GF-D8 (cell line): ENCODE results near the gene RECK.
"Not testable (repeated sequence)": the region's sequence is repeated elsewhere in the genome, so short reads cannot be mapped to it uniquely, and the experiment has no call there.

Source experiments
- DNase-seq: peaks from one replicate; lab custom pipeline; 2025; lab: John Stamatoyannopoulos, UW

Gene RECK

GRCh38 chr9:36116593-36116992 is 79.9 kb downstream of the RECK start:
- no peak for DNase-seq

GRCh38 chr9:36118201-36118600 is 81.5 kb downstream of the RECK start:
- DNase-seq, result no peak

GRCh38 chr9:36118706-36119105 is 82.0 kb downstream of the RECK start:
- no peak for DNase-seq

DNA sequence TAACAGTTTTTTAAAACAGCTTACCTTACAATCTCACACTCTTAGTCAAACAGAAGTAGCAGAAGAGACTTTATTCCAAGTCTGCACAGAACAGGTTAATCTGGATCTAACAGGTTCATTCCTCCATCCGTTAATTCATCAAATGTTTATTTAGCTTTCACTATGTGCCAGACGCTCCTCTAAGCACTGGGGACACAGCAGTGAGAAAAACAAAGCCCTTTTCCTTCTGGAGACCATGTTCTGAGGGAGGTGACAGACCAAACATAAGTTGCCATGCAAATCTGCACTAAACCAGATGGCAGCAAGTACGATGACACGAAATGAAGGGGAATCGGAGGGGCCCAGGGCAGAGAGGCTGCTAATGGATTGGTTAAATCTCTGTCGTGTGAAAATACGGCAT is 82.8 kb downstream of the RECK start:
- DNase-seq, result no peak

GRCh38 chr9:36120705-36121104 is 84.0 kb downstream of the RECK start:
- no peak for DNase-seq

GRCh38 chr9:36121971-36122370 is 85.3 kb downstream of the RECK start:
- no peak for DNase-seq

DNA sequence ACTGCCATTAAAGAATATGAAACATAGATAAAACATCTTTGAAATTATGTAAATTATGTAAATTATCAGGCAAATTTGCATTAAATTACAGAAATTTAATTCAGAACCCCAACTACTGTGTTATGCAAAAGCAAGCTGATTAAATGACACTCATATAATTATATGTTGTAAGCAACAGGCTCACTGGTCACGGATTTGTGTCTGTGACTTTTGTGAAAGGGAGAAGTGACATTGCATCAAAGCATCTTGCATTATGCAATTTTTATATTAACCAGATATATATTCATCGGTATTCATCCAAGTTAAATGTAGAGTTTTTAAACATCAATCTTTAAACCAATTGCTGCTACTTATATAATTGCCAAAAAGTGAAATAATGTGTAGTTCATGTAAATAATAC is 86.8 kb downstream of the RECK start:
- DNase-seq, result no peak

- DNase-seq, result no peak
These were observed 88.5 kb downstream of the RECK start for GRCh38 chr9:36125062-36125855.

DNA sequence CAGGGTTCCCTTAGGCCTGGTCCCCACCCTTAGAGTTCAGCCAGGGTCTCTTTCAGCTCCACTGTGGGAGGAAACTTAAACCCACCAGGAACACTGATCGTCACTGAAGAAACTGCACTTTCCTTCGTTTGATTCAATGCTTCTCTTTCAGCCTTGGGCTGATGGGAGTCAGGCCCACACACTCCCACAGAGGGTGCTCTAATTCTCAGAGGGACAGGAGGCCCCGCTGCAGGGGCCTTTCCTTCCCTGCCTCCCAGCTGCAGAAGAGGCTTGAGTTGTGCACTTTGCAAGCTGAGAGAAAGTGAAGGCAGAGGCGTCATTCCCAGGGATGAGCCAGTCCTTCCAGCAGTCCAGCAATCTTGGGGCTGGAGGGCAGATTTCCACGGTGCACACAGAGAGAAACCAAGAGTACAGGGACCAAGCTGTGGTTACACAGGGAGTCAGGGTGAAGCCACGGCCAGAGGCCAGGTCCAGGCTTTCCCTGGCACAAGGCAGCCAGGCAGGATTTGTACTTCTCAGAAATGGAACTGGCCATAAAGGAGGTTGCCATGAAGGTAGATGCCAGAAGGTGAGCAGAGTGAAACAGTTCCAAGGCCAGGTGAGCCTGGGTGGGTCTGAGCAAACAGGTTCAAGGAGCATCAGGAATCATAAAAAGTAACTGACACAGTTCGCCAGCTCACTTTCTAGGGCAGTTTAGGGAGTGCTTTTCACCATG is 89.5 kb downstream of the RECK start:
- no peak for DNase-seq

DNA sequence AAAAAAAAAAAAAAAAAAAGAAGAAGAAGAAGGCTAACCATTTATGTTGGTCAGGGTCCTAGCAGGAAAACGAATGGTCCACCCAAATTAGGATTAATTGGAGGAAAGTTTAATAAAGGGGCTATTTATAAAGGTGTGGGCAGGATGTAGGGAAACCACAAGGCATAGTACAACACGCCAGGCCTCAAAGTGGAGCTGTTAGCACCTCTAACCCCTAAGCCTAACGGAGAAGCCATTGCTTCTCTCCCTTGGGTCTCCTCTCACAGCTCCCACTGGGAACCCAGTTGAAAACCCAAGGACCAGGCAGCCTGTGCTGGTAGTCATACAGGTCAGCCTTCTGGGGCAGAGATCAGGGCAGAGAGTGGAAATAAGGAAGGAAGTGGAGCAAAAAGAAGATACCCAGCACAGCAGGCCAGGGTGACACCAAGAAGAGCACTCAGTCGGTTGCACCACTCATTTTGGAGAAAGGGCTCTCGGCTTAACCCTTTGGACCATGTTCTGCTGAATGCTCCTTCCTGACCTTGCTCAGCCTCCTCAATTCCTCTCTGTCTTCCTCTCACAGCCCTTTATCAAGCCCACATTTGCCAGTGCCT is 91.0 kb downstream of the RECK start:
- DNase-seq, result peak; percentile 92

GRCh38 chr9:36128349-36128748 is 91.6 kb downstream of the RECK start:
- peak; percentile 77 for DNase-seq

DNA sequence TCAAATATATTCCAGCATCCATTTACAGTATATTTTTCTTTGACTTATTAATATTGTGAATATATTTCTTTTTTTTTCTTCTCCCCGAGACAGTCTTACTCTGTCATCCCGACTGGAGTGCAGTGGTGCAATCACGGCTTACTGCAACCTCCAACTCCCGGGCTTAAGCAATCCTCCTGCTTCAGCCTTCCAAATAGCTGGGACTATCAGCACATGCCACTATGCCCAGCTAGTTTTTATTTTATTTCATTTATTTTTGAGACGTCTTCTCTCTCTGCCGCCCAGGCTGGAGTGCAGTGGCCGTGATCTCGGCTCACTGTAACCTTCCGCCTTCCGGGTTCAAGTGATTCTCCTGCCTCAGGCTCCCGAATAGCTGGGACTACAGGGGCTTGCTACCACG is 92.4 kb downstream of the RECK start:
- peak; percentile 34 for DNase-seq

GRCh38 chr9:36131666-36132065 is 95.0 kb downstream of the RECK start:
- not testable (repeated sequence) for DNase-seq

GRCh38 chr9:36132086-36132485 is 95.4 kb downstream of the RECK start:
- no peak for DNase-seq

DNA sequence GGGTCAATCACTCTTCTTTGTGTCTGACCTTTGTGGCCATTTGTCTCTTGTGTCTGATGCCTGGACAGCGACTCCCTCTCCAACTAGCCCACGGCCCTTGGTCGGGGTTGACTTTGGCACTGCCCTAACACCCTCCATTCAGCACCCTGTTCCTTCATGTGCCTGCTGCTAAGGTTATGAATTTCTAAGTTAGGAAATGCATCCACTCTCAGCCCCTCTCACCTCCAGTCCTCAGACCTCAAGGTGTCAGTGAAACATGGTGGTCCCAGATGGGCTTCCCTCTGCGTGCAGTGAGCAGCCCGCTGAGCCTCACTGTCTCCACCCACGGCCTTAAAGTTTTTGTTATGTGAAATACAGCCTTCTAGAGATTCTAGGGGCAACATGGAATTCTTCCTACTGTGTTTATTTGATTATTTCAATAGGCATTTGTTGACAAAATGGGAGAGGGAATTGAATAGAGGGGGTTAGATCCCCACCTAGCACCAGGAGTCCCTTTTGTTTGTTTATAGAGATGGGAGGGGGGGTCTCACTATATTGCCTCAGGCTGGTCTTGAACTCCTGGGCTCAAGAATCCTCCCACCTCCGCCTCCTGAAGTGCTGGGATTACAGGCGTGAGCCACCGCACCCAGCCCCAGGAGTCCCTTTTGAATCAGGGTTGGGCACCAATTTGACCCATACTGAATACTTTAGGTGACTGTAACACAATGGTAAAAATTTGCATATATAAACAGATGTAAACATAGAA is 98.2 kb downstream of the RECK start:
- DNase-seq, result no peak

DNA sequence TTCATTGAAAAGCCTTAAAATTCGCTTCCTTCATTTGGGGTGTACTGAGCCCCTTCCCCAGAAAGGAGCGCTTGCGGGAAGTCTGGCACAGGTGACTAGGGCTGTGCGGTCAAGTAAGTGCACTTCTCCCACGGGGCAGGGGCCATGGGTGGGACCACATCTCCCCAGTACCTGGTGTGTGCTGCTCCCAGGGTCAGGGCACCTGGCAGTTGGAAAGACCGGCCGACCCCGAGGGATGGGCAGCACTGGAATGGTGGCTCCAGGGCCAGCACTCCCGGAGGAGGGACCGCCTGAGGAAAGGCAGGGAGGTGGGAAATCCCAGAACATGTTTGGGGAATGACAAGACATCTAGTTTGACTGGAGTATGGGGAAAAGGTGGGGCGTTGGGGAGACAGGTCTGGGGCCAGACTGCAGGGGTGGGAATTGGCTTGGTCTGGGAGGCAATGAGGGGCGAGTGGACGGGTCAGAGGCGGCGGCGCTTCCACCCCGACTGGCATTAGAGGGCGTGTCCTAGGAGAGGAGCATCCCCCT is 99.1 kb downstream of the RECK start:
- DNase-seq, result no peak

- no peak for DNase-seq
These were observed 99.7 kb downstream of the RECK start, which contains the start of gene GLIPR2 for GRCh38 chr9:36136272-36136893. TSS of gene GLIPR2 (plus strand) at chr9:36136733. CDS start at chr9:36136779, 46 bp downstream.

DNA sequence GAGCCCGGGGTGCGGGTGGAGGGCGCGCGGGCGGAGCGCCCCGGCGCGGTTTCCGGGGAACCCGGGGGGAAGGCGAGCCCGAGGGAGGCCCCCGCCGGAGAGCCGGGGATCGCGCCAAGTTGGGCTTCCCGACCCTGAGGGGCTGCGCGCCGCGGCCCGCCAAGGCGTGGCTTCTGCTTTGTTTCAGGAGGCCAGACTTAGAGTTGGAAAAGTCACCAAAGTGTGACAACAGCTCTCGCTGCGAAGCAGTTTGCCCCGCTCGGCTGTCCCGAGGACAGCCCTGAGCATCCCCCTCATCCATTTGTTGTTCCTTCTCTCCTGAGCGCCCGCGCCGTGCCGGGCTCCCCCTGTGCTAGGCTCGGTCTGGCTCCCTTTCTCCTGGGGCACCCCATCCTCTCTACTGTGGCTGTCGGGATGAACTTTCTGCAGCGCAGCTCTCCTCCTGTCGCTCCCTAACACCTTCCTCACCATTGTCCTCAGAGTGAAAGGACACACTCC is 100.2 kb downstream of the RECK start:
- no peak for DNase-seq

DNA sequence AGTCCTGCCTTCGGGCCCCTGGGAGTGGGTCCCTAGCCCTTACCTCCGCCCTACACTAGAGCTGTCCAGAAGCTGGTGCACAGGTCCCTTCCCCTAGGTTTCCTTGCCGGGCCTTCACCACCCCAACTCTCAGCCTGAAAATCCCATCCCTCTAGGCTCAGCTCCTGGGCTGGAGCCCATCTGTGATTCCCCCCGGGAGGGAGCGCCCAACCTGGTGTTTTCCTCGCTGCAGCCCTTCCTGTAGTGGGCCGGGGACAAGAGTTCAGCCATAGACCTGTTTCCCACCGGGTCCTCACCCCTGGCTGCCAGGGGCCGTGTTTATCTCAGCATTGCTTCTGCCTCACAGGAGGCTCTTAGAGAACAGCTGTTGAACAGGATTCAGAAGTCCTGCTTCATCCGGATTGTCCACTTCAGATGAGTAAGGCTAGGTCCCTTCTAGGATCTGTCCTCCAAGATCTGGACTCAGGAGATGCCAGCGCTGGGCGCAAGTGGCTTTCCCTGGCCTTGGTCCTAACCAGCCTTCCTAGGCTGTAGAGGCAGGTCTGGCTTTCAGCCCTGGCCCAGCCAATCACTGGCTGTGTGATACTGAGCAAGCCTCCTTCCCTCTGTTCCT is 100.8 kb downstream of the RECK start:
- no peak for DNase-seq

DNA sequence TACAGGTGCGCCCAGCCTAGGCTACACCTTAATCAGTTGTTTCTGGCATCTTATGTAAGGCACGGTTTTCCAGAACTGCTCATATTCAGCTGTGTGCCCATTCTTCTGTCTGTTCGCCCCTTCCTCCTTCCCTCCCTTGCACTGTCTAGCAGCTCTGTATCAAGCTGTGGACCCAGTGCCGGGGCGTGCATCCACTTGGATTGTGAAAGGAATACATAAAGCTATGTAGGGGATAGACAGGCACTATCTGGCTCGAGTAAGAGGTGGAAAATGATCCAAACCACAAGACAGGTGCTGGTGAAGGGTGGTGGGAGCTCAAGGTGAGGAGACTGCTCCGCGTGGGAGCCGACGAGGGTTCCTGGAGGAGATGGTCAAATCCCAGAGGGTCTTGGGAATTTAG is 101.8 kb downstream of the RECK start:
- DNase-seq, result no peak

DNA sequence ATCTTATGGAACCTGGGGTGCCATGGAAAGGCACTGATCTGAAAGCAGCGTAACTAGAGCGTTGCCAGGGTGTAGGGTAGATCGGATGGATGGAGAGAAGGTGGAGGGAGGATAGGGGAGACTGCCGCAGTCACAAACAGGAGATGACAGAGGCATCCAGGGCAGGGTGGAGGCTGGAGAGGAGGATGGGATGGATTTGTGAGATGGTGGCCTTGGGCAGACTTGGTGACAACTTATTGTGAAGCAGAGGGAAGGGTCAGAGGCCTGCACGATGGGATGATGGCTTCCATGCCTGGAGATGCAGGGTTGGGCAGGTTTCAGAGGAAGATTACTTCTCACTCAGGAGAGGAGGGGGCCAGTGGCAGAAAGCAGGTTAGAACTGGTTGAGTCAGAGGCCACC is 102.2 kb downstream of the RECK start:
- DNase-seq, result no peak
